ENCODE data around the gene TAF8.

Gene TAF8

GRCh38 chr6:42100029-42100901 is 49.9 kb downstream of the TAF8 start:
- DNase-seq: no peak

GRCh38 chr6:42101186-42101657 is 50.9 kb downstream of the TAF8 start:
- DNase-seq: no peak

- DNase-seq: no peak
Measured at GRCh38 chr6:42103216-42103615, 52.9 kb downstream of the TAF8 start.

GRCh38 chr6:42103753-42104094 is 53.4 kb downstream of the TAF8 start:
- no peak for DNase-seq

- no peak for DNase-seq
Measured at GRCh38 chr6:42104095-42104803, 53.9 kb downstream of the TAF8 start.

- DNase-seq: no peak
Measured at GRCh38 chr6:42104804-42105125, 54.4 kb downstream of the TAF8 start.

GRCh38 chr6:42105156-42105648 is 54.9 kb downstream of the TAF8 start:
- DNase-seq: no peak

GRCh38 chr6:42105709-42106108 is 55.4 kb downstream of the TAF8 start:
- no peak for DNase-seq

- DNase-seq: no peak
Measured at GRCh38 chr6:42106112-42107023, 56.0 kb downstream of the TAF8 start.

- no peak for DNase-seq
Measured at GRCh38 chr6:42108071-42108470, 57.7 kb downstream of the TAF8 start.

- DNase-seq: no peak
Measured at GRCh38 chr6:42110683-42111082, 60.4 kb downstream of the TAF8 start.

GRCh38 chr6:42112351-42112750 is 62.0 kb downstream of the TAF8 start:
- no peak for DNase-seq

GRCh38 chr6:42113936-42114636 is 63.8 kb downstream of the TAF8 start:
- DNase-seq: no peak

- no peak for DNase-seq
Measured at GRCh38 chr6:42117843-42118161, 67.5 kb downstream of the TAF8 start.

- no peak for DNase-seq
Measured at GRCh38 chr6:42118162-42119001, 68.1 kb downstream of the TAF8 start.

GRCh38 chr6:42120895-42121865 is 70.9 kb downstream of the TAF8 start:
- DNase-seq: no peak

GRCh38 chr6:42123379-42124103 is 73.2 kb downstream of the TAF8 start:
- no peak for DNase-seq

GRCh38 chr6:42124223-42124836 is 74.0 kb downstream of the TAF8 start:
- no peak for DNase-seq

GRCh38 chr6:42125231-42125630 is 74.9 kb downstream of the TAF8 start:
- DNase-seq: no peak

Measured in SHP77 (cell line).